ENCODE measurements around the gene GLTP. TPM values are rescaled to one million over a fixed set of nuclear protein-coding genes. Genes with fewer than 3 reads are reported as not detected.

GLTP gene
- total and polyA plus RNA-seq, 2 of the 13 experiments (the other 11 are each of a cell fraction or from before 2014, with no cell fraction given): 10.7 to 12.9 TPM

GRCh38 chr12:109926016-109926415 lies 45.7 kb upstream of the GLTP start (continued):
- TF ChIP-seq NFYB (CRISPR knock-in tag; IDR thresholded peaks at IDR 0.05): no peak

- H3K36me3 ChIP-seq (replicated peaks in 1 of 2; ENCODE audit: control insufficient read depth in 1 of 2, insufficient read depth in 2 of 2, low read length in 2 of 2): peaks cover under 1% of the 10 kb centered on the region in 2 experiments; a peak in 1 of 5 replicates
- no peak overlapping the region for H3K27ac ChIP-seq (ENCODE audit: extremely low read length, insufficient read depth, low read length)
- BruUV-seq (replicated peaks): no TSS peak
- H3K27me3 ChIP-seq (ENCODE audit: control insufficient read depth in 1 of 2, insufficient read depth in 2 of 2, low read length in 2 of 2): no peaks in the 10 kb centered on the region
- H3K9ac ChIP-seq (ENCODE audit: insufficient read depth, low read depth, low read length): no peak overlapping the region
- peak overlapping the region; percentile 2; the same call in 1 of the 2 replicates for H3K4me2 ChIP-seq (ENCODE audit: low read depth, low read length)
- no peak overlapping the region for H2AFZ ChIP-seq (ENCODE audit: low read length)
- CTCF ChIA-PET (ENCODE audit: low intra/inter-chr PET ratio, low total read pairs): no interaction called here
- POLR2A ChIA-PET: no interaction called here
- H3K4me1 ChIP-seq (ENCODE audit: insufficient read depth, low read length): peaks cover 22% of the 10 kb centered on the region
- H3K9me3 ChIP-seq (ENCODE audit: low read length): no peaks in the 10 kb centered on the region
- no peaks in the 10 kb centered on the region for H3K79me2 ChIP-seq (ENCODE audit: insufficient read depth, low read length)
- ATAC-seq (peak; percentile 40), FAIRE-seq (no peak), DNase-seq (ENCODE audit: low spot score) (no peak)
- no peak overlapping the region for H3K4me3 ChIP-seq (replicated peaks in 1 of 3; ENCODE audit: insufficient read depth in 1 of 3, low read depth in 2 of 3, low read length in 3 of 3)
- intact Hi-C loops (cut with micrococcal nuclease; ENCODE audit: unreplicated experiment) (loop anchor here (5.0 kb wide), 1 partner anchor 73 kb away; no protein-coding TSS in a partner anchor), in situ Hi-C loops (cut with HindIII; ENCODE audit: extremely low pct_ligation_motif_present, low pct_unique_long_range_greater_than_20kb) (no loop called here)
- WGBS (ENCODE audit: low lambda C conversion rate): 78% methylated on average over 8 of the region's 20 CpGs
- H4K20me1 ChIP-seq (ENCODE audit: insufficient read depth, low read length): no peaks in the 10 kb centered on the region
- no peak for TF ChIP-seq ZBTB26 (CRISPR knock-in tag; IDR thresholded peaks at IDR 0.05; ENCODE audit: borderline replicate concordance)
- peak; percentile 39; the same call in 1 of the 2 replicates for TF ChIP-seq SALL1 (CRISPR knock-in tag; IDR thresholded peaks at IDR 0.05)
- no peak for TF ChIP-seq RXRA (CRISPR knock-in tag; IDR thresholded peaks at IDR 0.05)
- TF ChIP-seq SATB2 (CRISPR knock-in tag; IDR thresholded peaks at IDR 0.05): no peak
- no peak for TF ChIP-seq CHD4 (IDR thresholded peaks at IDR 0.05; ENCODE audit: borderline replicate concordance, low read length)
- TF ChIP-seq ZNF724P (CRISPR knock-in tag; IDR thresholded peaks at IDR 0.05; ENCODE audit: borderline replicate concordance): no peak
- TF ChIP-seq ZBTB33 (CRISPR knock-in tag; IDR thresholded peaks at IDR 0.05): peak; percentile 73
- no peak for TF ChIP-seq ZNF512B (CRISPR knock-in tag; IDR thresholded peaks at IDR 0.05; ENCODE audit: borderline replicate concordance)
- no peak for TF ChIP-seq TEAD3 (CRISPR knock-in tag; optimal IDR thresholded peaks at IDR 0.05; ENCODE audit: borderline replicate concordance)
- 0 out of 2 replicates have a peak, but pooled peaks have one; percentile 14 for TF ChIP-seq PATZ1 (CRISPR knock-in tag; IDR thresholded peaks at IDR 0.05)
Measured at GRCh38 chr12:109925185-109925840, 45.0 kb upstream of the GLTP start.
